Ascending aorta (tissue), 2 donors: ENCODE measurements around the gene B4GALT7. TPM values are rescaled to one million over a fixed set of nuclear protein-coding genes. Genes with fewer than 3 reads are reported as not detected.

Experiments
- DNase-seq, 2 donors: peaks; one replicate each; pipeline ENCODE4 v3.0.0-alpha.2; 2019; ENCODE audit warnings: low spot score in 2 of 2
- H3K27ac ChIP-seq, 2 donors: fragments of 200-600 bp; sonication (generic); one replicate each; pipeline ENCODE4 v1.5.1; 2016 to 2017; ENCODE audit warnings: mild to moderate bottlenecking in 1 of 2
- H3K27me3 ChIP-seq: fragments of 200-600 bp; sonication (generic); one replicate; pipeline ENCODE4 v1.5.1; 2017
- H3K36me3 ChIP-seq, 2 donors: fragments of 200-600 bp; sonication (generic); one replicate each; pipeline ENCODE4 v1.5.1; 2016
- H3K4me1 ChIP-seq, 2 donors: fragments of 200-600 bp; sonication (generic); one replicate each; pipeline ENCODE4 v1.5.1; 2016 to 2017; ENCODE audit warnings: mild to moderate bottlenecking in 1 of 2
- H3K4me3 ChIP-seq, 2 donors: fragments of 200-600 bp; sonication (generic); one replicate each; pipeline ENCODE4 v1.5.1; 2016 to 2017; ENCODE audit warnings: mild to moderate bottlenecking in 1 of 2
- H3K9me3 ChIP-seq, 2 donors: fragments of 200-600 bp; sonication (generic); one replicate each; pipeline ENCODE4 v1.5.1; 2016
- intact Hi-C: fragments of 100-400 bp; cut with DNase I; formaldehyde crosslinking; loops from one replicate; pipeline ENCODE4 v1.15.1; 2023
- total RNA-seq: library from RNA; depleted of rRNA; stranded (reverse); fragments of >200 nt; gene quantifications from one replicate; pipeline ENCODE4 v1.1.0, GENCODE V29; 2016
- TF ChIP-seq, protein P1 (sequence below), 3 experiments: fragments of 200-600 bp in 2 of 3; fragments of 450-650 bp in 1 of 3; sonication (generic) in 2 of 3; IDR thresholded peaks; one replicate each; pipeline ENCODE4 v1.5.1; 2016 to 2019; ENCODE audit warnings: antibody characterized with exemption in 3 of 3, mild to moderate bottlenecking in 1 of 3, moderate library complexity in 1 of 3

Gene B4GALT7
- total RNA-seq, 1 donor from 2014 or later = 25.7 TPM

DNA sequence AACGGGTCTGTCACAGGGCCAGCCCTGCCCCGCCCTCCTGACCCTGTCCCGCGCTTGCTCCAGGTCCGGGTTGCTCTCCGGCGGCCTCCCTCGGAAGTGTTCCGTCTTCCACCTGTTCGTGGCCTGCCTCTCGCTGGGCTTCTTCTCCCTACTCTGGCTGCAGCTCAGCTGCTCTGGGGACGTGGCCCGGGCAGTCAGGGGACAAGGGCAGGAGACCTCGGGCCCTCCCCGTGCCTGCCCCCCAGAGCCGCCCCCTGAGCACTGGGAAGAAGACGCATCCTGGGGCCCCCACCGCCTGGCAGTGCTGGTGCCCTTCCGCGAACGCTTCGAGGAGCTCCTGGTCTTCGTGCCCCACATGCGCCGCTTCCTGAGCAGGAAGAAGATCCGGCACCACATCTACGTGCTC, 4.2 kb downstream of the B4GALT7 start:
- H3K4me3 ChIP-seq = no peak overlapping the region
- no peak for DNase-seq
- intact Hi-C loops = loop anchor here (5.0 kb wide), 1 partner anchor 302 kb away; the partner anchor contains the start of genes PRELID1 and RAB24
- H3K4me1 ChIP-seq = peaks cover 8 to 12% of the 10 kb centered on the region in 2 donors
- TF ChIP-seq, protein P1, sequence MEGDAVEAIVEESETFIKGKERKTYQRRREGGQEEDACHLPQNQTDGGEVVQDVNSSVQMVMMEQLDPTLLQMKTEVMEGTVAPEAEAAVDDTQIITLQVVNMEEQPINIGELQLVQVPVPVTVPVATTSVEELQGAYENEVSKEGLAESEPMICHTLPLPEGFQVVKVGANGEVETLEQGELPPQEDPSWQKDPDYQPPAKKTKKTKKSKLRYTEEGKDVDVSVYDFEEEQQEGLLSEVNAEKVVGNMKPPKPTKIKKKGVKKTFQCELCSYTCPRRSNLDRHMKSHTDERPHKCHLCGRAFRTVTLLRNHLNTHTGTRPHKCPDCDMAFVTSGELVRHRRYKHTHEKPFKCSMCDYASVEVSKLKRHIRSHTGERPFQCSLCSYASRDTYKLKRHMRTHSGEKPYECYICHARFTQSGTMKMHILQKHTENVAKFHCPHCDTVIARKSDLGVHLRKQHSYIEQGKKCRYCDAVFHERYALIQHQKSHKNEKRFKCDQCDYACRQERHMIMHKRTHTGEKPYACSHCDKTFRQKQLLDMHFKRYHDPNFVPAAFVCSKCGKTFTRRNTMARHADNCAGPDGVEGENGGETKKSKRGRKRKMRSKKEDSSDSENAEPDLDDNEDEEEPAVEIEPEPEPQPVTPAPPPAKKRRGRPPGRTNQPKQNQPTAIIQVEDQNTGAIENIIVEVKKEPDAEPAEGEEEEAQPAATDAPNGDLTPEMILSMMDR (IDR thresholded peaks at IDR 0.05) = no peak
- H3K9me3 ChIP-seq = no peaks in the 10 kb centered on the region
- H3K36me3 ChIP-seq = peaks cover 9 to 11% of the 10 kb centered on the region in 2 donors
- H3K27ac ChIP-seq = no peak overlapping the region
- no peaks in the 10 kb centered on the region for H3K27me3 ChIP-seq

DNA sequence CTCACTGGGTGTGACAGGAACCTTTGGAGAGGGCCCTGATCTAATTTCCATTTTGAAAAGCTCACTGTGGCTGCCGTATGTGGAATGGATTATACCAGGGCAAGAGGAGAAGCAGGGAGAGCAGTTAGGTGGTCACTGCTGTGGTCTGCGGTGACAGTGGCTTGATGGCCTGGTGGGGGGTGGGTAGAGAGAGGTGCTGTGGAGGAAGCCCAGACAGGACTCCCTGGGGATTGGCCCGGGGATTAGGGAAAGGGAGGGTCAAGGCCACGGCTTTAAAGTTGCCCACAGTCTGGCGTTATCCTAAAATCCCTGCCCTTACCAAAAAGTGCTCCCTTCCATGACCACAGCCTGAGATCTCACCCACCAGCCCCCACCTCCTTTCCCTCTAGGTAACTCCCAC, 4.7 kb downstream of the B4GALT7 start:
- Histone ChIP-seq H3K9me3 (no peaks in the 10 kb centered on the region), H3K4me3 (no peak overlapping the region), H3K27ac (no peak overlapping the region), H3K36me3 (peaks cover 9 to 11% of the 10 kb centered on the region in 2 donors), H3K27me3 (no peaks in the 10 kb centered on the region), H3K4me1 (peaks cover 8 to 10% of the 10 kb centered on the region in 2 donors)
- intact Hi-C loops = loop anchor here (5.0 kb wide), 1 partner anchor 302 kb away; the partner anchor contains the start of genes PRELID1 and RAB24
- TF ChIP-seq, protein P1 (IDR thresholded peaks at IDR 0.05) = no peak
- no peak for DNase-seq

GRCh38 chr5:177605078-177605477, 5.1 kb downstream of the B4GALT7 start:
- intact Hi-C loops = no loop called here

DNA sequence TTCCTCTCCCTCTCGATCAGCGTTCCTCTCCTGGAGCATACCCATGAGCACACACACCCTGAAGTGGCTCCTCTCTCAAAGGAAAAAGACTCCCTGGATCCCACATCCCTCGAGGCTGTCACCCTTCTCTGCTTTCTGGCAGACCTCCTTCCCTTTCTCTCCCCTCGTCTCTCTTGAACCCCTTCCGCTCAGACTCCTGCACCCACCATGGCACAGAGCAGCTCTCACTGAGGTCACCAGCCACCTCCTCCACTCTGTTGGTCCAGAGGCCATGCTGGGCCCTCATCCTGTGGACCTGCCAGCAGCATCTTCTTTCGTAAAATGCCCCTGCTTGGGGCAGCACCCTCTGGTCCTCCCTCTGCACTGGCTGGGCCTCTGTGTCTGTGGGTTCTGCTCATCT, 5.7 kb downstream of the B4GALT7 start:
- H3K4me1 ChIP-seq = peaks cover 7 to 8% of the 10 kb centered on the region in 2 donors
- no peaks in the 10 kb centered on the region for H3K9me3 ChIP-seq
- H3K4me3 ChIP-seq = no peak overlapping the region
- DNase-seq = no peak
- no peak overlapping the region for H3K27ac ChIP-seq
- TF ChIP-seq, protein P1 (IDR thresholded peaks at IDR 0.05) = no peak
- intact Hi-C loops = no loop called here
- H3K27me3 ChIP-seq = no peaks in the 10 kb centered on the region
- peaks cover 9 to 11% of the 10 kb centered on the region in 2 donors for H3K36me3 ChIP-seq

More at GRCh38 chr5:177605078-177605477, 5.1 kb downstream of the B4GALT7 start:
- Histone ChIP-seq H3K36me3 (peaks cover 9 to 11% of the 10 kb centered on the region in 2 donors), H3K27ac (no peak overlapping the region), H3K4me3 (no peak overlapping the region), H3K9me3 (no peaks in the 10 kb centered on the region), H3K27me3 (no peaks in the 10 kb centered on the region), H3K4me1 (peaks cover 8 to 10% of the 10 kb centered on the region in 2 donors)
- DNase-seq = no peak
- TF ChIP-seq, protein P1 (IDR thresholded peaks at IDR 0.05) = no peak

DNA sequence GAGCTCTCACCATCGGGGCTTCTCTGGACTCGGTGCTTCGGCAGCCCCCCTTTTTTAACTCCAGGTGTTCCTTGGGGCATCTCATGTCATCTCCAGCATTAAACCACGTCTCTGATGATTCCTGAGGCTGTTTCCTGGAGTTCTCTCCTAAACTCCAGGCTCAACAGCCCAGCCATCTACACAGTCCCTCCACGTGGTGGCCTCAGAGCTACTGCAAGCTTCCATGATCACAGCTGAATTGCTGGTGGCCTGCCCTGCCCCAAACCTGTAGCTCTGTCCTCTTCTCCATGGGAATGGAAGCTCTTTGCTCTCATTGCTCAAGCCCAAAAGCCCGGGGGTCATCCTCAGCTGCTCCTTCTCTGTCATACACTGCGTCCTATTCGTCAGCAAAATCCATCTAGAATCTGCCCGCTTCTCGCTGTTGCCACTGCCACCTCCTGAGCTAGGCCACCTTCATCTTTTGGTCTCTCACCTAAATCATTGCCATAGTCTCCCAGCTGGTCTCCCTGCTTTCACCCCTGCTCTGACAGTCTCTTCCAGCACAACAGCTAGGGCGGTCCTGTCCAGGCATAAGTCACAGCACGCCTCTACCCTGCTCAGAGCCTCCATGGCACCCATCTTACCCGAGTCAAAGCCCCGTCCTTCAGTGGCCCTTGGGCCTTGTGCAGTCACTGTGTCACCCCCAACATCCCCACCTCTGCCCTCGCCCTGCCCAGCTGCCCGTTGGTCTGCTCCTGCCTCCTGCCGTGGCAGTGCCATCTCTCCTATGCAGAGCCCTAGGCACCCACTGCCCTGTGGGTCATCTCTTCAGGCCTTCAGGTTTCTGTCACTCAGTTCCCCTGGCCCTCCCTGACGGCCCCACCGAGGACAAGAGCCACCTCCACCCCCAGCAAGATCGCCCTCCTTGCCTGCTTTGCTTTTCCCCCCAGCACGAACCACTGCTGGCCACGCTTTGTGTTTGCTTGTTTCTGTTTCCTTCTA, 6.4 kb downstream of the B4GALT7 start:
- intact Hi-C loops = no loop called here
- TF ChIP-seq, protein P1 (IDR thresholded peaks at IDR 0.05) = no peak

More for the DNA sequence above, 6.4 kb downstream of the B4GALT7 start:
- H3K9me3 ChIP-seq = no peaks in the 10 kb centered on the region
- no peak for DNase-seq
- H3K27me3 ChIP-seq = no peaks in the 10 kb centered on the region
- H3K27ac ChIP-seq = no peak overlapping the region
- H3K36me3 ChIP-seq = peaks cover 9 to 11% of the 10 kb centered on the region in 2 donors
- peaks cover 0 to 1% of the 10 kb centered on the region in 2 donors for H3K4me1 ChIP-seq
- H3K4me3 ChIP-seq = no peak overlapping the region
